Fibroblast of lung (primary cell): ENCODE results near the gene C22orf31. TPM values are rescaled to one million over a fixed set of nuclear protein-coding genes. Genes with fewer than 3 reads are reported as not detected.

ENCODE experiments used
- DNase-seq, 2 donors: peaks; one replicate each; pipeline versions ENCODE4 v3.0.0 to v3.0.0-alpha.2; 2010; ENCODE audit warnings: low read depth in 2 of 2
- H2AFZ ChIP-seq: 2 replicates; pipeline ENCODE4 v1.5.1; 2012; ENCODE audit warnings: low read length, control low read depth, inconsistent platforms
- H3K27ac ChIP-seq: 2 replicates; pipeline ENCODE4 v1.5.1; 2011; ENCODE audit warnings: low read length, control low read depth; ENCODE audit not compliant: insufficient read depth
- H3K27me3 ChIP-seq: 2 replicates; pipeline ENCODE4 v1.5.1; 2011; ENCODE audit warnings: mild to moderate bottlenecking, low read length; ENCODE audit not compliant: control insufficient read depth, insufficient read depth
- H3K36me3 ChIP-seq: 2 replicates; pipeline ENCODE4 v1.5.1; 2011; ENCODE audit warnings: low read length; ENCODE audit not compliant: control insufficient read depth, insufficient read depth
- H3K4me1 ChIP-seq: 2 replicates; pipeline ENCODE4 v1.5.1; 2011; ENCODE audit warnings: low read length; ENCODE audit not compliant: control insufficient read depth, insufficient read depth; ENCODE audit errors: extremely low read depth
- H3K4me2 ChIP-seq: 2 replicates; pipeline ENCODE4 v1.5.1; 2011; ENCODE audit warnings: low read length, control low read depth; ENCODE audit not compliant: insufficient read depth; ENCODE audit errors: extremely low read depth
- H3K4me3 ChIP-seq, 4 experiments: fragments of 200-600 bp in 1 of 4; sonication (generic) in 1 of 4; replicated peaks in 1 of 4; 2 replicates each; pipeline ENCODE4 v1.5.1; 2011 to 2016; ENCODE audit warnings: low read length in 4 of 4, low read depth in 3 of 4, mild to moderate bottlenecking in 3 of 4, control low read depth in 2 of 4, inconsistent platforms in 1 of 4, mixed read lengths in 1 of 4; ENCODE audit not compliant: insufficient read depth in 1 of 4; ENCODE audit errors: control extremely low read depth in 1 of 4
- H3K79me2 ChIP-seq: 2 replicates; pipeline ENCODE4 v1.5.1; 2012; ENCODE audit warnings: mild to moderate bottlenecking, low read length, inconsistent platforms; ENCODE audit not compliant: control insufficient read depth, insufficient read depth
- H3K9ac ChIP-seq: 2 replicates; pipeline ENCODE4 v1.5.1; 2011; ENCODE audit warnings: mild to moderate bottlenecking, low read length, control low read depth; ENCODE audit not compliant: insufficient read depth
- H3K9me3 ChIP-seq: 2 replicates; pipeline ENCODE4 v1.5.1; 2012; ENCODE audit warnings: low read depth, low read length; ENCODE audit not compliant: control insufficient read depth, insufficient read depth
- H4K20me1 ChIP-seq: 2 replicates; pipeline ENCODE4 v1.5.1; 2011; ENCODE audit warnings: low read length; ENCODE audit not compliant: control insufficient read depth, insufficient read depth; ENCODE audit errors: extremely low read depth
- EZH2 ChIP-seq: IDR thresholded peaks from 2 replicates; pipeline ENCODE4 v1.5.1; 2012; ENCODE audit warnings: low read length, control low read depth, mild to moderate bottlenecking; ENCODE audit errors: missing control alignments
- polyA plus RNA-seq, 2 donors: library from polyadenylated mRNA; depleted of rRNA in 1 of 2; stranded (reverse) in 1 of 2; unstranded in 1 of 2; fragments of >200 nt; gene quantifications; 2 replicates each; pipeline ENCODE4 v1.2.1, GENCODE V29; 2011 to 2012; ENCODE audit warnings: missing spikeins in 1 of 2
- total RNA-seq: library from RNA; depleted of rRNA; stranded (reverse); fragments of >200 nt; gene quantifications from 2 replicates; pipeline ENCODE4 v1.2.1, GENCODE V29; 2014
- TF ChIP-seq, protein P1 (sequence below), 2 donors: IDR thresholded peaks in 1 of 2; conservative IDR thresholded peaks in 1 of 2; 1 replicate in 1 of 2; 2 replicates in 1 of 2; pipeline ENCODE4 v1.5.1; 2011 to 2012; ENCODE audit warnings: low read length in 2 of 2, control low read depth in 1 of 2, inconsistent platforms in 1 of 2, low read depth in 1 of 2, mild to moderate bottlenecking in 1 of 2

Gene C22orf31
- total and polyA plus RNA-seq, 2 donors (not counting 1 experiment from before 2014, with no cell fraction given) = 0.17 TPM; not detected in 1

DNA sequence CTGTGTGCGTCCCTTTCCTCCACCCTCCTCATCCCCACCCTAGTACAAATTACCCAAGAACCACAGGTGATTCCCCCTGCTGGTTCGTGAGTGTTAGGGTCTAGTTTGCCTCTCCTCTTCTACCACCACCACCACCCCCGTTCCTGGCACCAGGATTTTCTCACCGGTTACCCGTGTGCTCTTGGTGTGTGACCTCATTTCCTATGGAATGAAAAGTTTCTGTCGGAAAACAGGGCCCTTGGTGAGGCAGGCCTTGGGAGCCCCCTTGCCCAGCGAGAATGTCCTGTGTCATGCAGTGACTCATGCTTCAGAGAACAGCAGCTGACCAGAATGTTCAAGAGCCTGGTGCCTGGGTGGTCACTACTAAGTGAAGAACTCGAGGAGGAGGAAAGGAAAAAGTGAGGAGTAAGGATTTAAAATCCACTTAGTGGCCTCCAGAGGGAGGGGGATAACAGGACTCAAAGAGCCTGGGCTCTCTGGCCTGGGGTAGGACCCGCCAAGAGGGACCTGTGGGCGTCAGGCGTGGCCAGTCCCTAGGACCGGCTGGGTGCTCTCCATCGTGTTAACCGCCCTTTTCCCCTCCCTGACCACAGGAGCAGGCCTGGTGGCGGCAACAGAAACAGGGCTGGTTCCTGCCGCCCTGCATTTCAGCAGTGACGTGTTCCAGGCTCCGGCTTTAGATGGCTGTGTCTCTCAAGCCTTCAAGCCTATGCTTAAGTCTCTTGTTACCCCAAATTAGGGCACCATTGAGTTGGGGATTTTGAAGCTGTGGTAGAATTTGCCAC, 30.2 kb downstream of the C22orf31 start:
- Histone ChIP-seq H3K79me2 (no peaks in the 10 kb centered on the region), H3K27ac (peak overlapping the region; percentile 98), H3K27me3 (no peaks in the 10 kb centered on the region), H3K4me3 (peak overlapping the region; percentile 20 to 52 (median 40)), H2AFZ (peak overlapping the region; percentile 65), H3K9me3 (no peaks in the 10 kb centered on the region), H3K9ac (peak overlapping the region; percentile 65), H3K4me2 (peak overlapping the region; percentile 79), H3K36me3 (no peaks in the 10 kb centered on the region), H3K4me1 (peaks cover 17% of the 10 kb centered on the region), H4K20me1 (no peaks in the 10 kb centered on the region)
- peak; percentile 95 to 99 for DNase-seq
- TF ChIP-seq EZH2 = no peak
- TF ChIP-seq, protein P1, sequence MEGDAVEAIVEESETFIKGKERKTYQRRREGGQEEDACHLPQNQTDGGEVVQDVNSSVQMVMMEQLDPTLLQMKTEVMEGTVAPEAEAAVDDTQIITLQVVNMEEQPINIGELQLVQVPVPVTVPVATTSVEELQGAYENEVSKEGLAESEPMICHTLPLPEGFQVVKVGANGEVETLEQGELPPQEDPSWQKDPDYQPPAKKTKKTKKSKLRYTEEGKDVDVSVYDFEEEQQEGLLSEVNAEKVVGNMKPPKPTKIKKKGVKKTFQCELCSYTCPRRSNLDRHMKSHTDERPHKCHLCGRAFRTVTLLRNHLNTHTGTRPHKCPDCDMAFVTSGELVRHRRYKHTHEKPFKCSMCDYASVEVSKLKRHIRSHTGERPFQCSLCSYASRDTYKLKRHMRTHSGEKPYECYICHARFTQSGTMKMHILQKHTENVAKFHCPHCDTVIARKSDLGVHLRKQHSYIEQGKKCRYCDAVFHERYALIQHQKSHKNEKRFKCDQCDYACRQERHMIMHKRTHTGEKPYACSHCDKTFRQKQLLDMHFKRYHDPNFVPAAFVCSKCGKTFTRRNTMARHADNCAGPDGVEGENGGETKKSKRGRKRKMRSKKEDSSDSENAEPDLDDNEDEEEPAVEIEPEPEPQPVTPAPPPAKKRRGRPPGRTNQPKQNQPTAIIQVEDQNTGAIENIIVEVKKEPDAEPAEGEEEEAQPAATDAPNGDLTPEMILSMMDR (conservative IDR thresholded peaks at IDR 0.05 in 1 of 2, IDR thresholded peaks at IDR 0.05 in 1 of 2; ENCODE audit: low read depth in 1 of 2, low read length in 2 of 2) = peak; percentile 12 to 16

DNA sequence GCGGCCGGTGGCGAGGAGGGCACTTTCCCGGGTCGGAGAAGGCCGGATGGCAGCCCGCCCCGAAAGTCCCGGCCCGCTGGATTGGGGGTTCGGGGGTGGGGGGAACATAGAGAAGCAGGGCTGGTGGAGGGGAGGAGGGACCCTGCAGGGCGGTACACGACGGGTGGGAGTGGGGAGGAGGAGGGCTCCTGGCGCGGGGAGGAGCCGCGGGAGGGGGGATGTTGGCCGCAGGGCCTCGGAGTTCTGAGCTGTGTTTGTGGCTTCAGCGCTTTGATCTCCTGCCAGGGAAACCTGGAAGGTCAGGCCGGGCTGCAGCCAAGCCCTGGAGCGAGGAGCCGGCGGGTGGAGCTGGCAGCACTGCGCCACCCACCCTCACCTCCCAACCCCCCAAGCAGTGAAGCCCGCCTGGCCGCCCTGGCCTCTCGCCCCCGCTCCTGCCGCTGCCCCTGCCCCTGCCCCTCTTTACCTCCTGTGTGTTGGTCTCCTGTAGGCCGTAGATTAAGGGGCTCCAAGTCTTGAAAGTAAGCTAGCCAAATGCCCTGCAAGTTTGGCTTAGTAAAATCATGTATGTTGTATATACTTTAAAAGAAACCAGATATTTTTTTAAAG, 30.9 kb downstream of the C22orf31 start:
- Histone ChIP-seq H2AFZ (peak overlapping the region; percentile 65), H3K79me2 (no peaks in the 10 kb centered on the region), H3K4me2 (peak overlapping the region; percentile 79), H3K9me3 (no peaks in the 10 kb centered on the region), H4K20me1 (no peaks in the 10 kb centered on the region), H3K4me1 (peaks cover 17% of the 10 kb centered on the region), H3K9ac (peak overlapping the region; percentile 32), H3K27ac (peak overlapping the region; percentile 98), H3K27me3 (no peaks in the 10 kb centered on the region), H3K4me3 (peak overlapping the region; percentile 10 to 52 (median 34)), H3K36me3 (no peaks in the 10 kb centered on the region)
- DNase-seq = peak; percentile 83 to 94
- TF ChIP-seq, protein P1 (conservative IDR thresholded peaks at IDR 0.05 in 1 of 2, IDR thresholded peaks at IDR 0.05 in 1 of 2; ENCODE audit: low read depth in 1 of 2, low read length in 2 of 2) = no peak
- TF ChIP-seq EZH2 = no peak

DNA sequence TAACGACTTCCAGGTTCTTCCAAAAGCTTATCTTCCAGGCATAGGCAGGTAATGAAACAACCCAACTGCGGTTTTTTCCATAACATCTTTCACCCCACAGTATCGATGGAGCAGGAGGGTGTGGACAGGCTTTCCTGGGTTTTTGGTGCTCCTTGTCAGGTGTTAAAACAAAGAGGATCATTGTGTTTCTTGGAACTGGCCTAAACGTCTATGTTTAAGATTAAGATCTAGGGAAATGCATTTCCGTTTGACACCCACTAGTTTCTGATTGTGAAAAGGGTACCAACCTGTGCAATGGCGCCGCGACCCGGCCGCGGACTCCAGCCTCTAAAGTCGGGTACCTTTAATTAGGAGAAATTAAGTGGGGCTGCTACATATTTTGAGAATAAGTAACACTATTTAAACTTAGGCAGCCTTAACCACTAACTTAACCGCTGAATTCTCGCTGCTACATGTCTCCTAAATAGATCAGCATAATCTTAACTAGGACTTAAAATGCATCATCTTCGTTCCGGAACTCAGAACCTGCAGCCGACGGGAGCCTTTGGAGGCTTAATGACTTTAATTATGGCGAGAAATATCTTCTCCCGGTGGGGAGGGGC, 31.5 kb downstream of the C22orf31 start:
- Histone ChIP-seq H2AFZ (no peak overlapping the region), H3K9me3 (no peaks in the 10 kb centered on the region), H3K4me1 (peaks cover 17% of the 10 kb centered on the region), H3K27me3 (no peaks in the 10 kb centered on the region), H3K4me3 (peak overlapping the region in 3 of 4 experiments; percentile 4 to 52 (median 45)), H3K27ac (peak overlapping the region; percentile 14), H3K4me2 (peak overlapping the region; percentile 68), H4K20me1 (no peaks in the 10 kb centered on the region), H3K79me2 (no peaks in the 10 kb centered on the region), H3K36me3 (no peaks in the 10 kb centered on the region), H3K9ac (peak overlapping the region; percentile 32)
- no peak for TF ChIP-seq EZH2
- TF ChIP-seq, protein P1 (conservative IDR thresholded peaks at IDR 0.05 in 1 of 2, IDR thresholded peaks at IDR 0.05 in 1 of 2; ENCODE audit: low read depth in 1 of 2, low read length in 2 of 2) = no peak
- DNase-seq = peak; percentile 37 to 85
